Gastrocnemius medialis (tissue), 4 donors: ENCODE measurements around the gene NSMCE1.

Experiments used
- CTCF ChIP-seq, 5 experiments: fragments of 450-650 bp in 3 of 5; fragments of 200-600 bp in 2 of 5; sonication (generic) in 2 of 5; IDR thresholded peaks in 4 of 5; conservative IDR thresholded peaks in 1 of 5; 1 replicate in 4 of 5; 2 replicates in 1 of 5; pipeline ENCODE4 v1.5.1; 2016 to 2019; ENCODE audit warnings: antibody characterized with exemption in 5 of 5, mild to moderate bottlenecking in 3 of 5, moderate library complexity in 3 of 5
- POLR2A ChIP-seq, 2 donors: fragments of 450-650 bp; IDR thresholded peaks; one replicate each; pipeline ENCODE4 v1.6.1; 2017; ENCODE audit warnings: antibody characterized with exemption in 2 of 2, mild to moderate bottlenecking in 2 of 2, moderate library complexity in 2 of 2

- TF ChIP-seq CTCF (IDR thresholded peaks at IDR 0.05 in 4 of 5, conservative IDR thresholded peaks at IDR 0.05 in 1 of 5): no peak
- TF ChIP-seq POLR2A (IDR thresholded peaks at IDR 0.05): no peak
These were observed 58.4 kb downstream of the NSMCE1 start for GRCh38 chr16:27210174-27210573.
